GM12878 (cell line): ENCODE results near the gene NRTN. TPM values are rescaled to one million over a fixed set of nuclear protein-coding genes. Genes with fewer than 3 reads are reported as not detected.
"Not testable (repeated sequence)": the region's sequence is repeated elsewhere in the genome, so short reads cannot be mapped to it uniquely, and the experiment has no call there.

Experiments
- ATAC-seq: fragments of 200-7000 bp; cut with Tn5 transposase; 3 replicates; pipeline ENCODE4 v1.9.1; 2020; ENCODE audit warnings: mild to moderate bottlenecking, moderate library complexity
- BruUV-seq: library from RNA; stranded (reverse); fragments of 400-500 nt; replicated peaks from 2 replicates; lab custom pipeline; 2021; lab: Mats Ljungman, UMichigan
- CTCF ChIA-PET: fragments of 300-600 bp; sonication (Branson Sonifier 250); formaldehyde crosslinking; extraction: SDS; loops from one replicate; lab custom pipeline; 2021; ENCODE audit warnings: inconsistent platforms; lab: Yijun Ruan, JAX
- POLR2A ChIA-PET: fragments of 350-600 bp; formaldehyde crosslinking; extraction: SDS; loops from one replicate; lab custom pipeline; 2021; ENCODE audit warnings: inconsistent platforms; lab: Charles Lee
- RAD21 ChIA-PET: fragments of 300-600 bp; sonication (Branson Sonifier 250); formaldehyde crosslinking; loops from one replicate; lab custom pipeline; 2023; ENCODE audit warnings: antibody characterized with exemption; ENCODE audit not compliant: unreplicated experiment; lab: Charles Lee
- SMC1A ChIA-PET: fragments of 300-600 bp; sonication (Branson Sonifier 250); formaldehyde crosslinking; loops from one replicate; lab custom pipeline; 2023; ENCODE audit not compliant: unreplicated experiment, uncharacterized antibody; lab: Charles Lee
- DNase-seq: peaks from one replicate; pipeline ENCODE4 v3.0.0-alpha.2; 2011; ENCODE audit warnings: low read depth, low spot score
- FAIRE-seq: peaks from 3 replicates; lab custom pipeline; 2011; peaks lifted over from hg19 to GRCh38; lab: Jason Lieb, UNC
- H2AFZ ChIP-seq: 2 replicates; pipeline ENCODE4 v1.6.0; 2011; ENCODE audit warnings: low read depth, low read length, control low read depth; ENCODE audit not compliant: control insufficient read depth
- H3K27ac ChIP-seq: 2 replicates; pipeline ENCODE4 v1.5.1; 2011; ENCODE audit warnings: control low read depth; ENCODE audit not compliant: control insufficient read depth, insufficient read depth
- H3K27me3 ChIP-seq, 2 experiments: replicated peaks in 1 of 2; 2 replicates each; pipeline versions ENCODE4 v1.6.0 to v1.6.1; 2011; ENCODE audit warnings: low read length in 1 of 2; ENCODE audit not compliant: control insufficient read depth in 2 of 2, insufficient read depth in 2 of 2
- H3K36me3 ChIP-seq, 2 experiments: 2 replicates each; pipeline ENCODE4 v1.5.1; 2011; ENCODE audit warnings: low read length in 1 of 2; ENCODE audit not compliant: control insufficient read depth in 2 of 2, insufficient read depth in 2 of 2
- H3K4me1 ChIP-seq: 2 replicates; pipeline ENCODE4 v1.6.1; 2011; ENCODE audit warnings: mild to moderate bottlenecking, low read length, moderate library complexity, mixed read lengths; ENCODE audit not compliant: control insufficient read depth, insufficient read depth
- H3K4me2 ChIP-seq: 2 replicates; pipeline ENCODE4 v1.6.0; 2011; ENCODE audit warnings: control low read depth; ENCODE audit not compliant: control insufficient read depth, insufficient read depth
- H3K4me3 ChIP-seq: fragments of 200-600 bp; sonication (generic); 2 replicates; pipeline ENCODE4 v1.5.1; 2016
- H3K79me2 ChIP-seq: 2 replicates; pipeline ENCODE4 v1.6.0; 2011; ENCODE audit warnings: low read length; ENCODE audit not compliant: control insufficient read depth, insufficient read depth
- H3K9ac ChIP-seq: 2 replicates; pipeline ENCODE4 v1.8.0; 2011; ENCODE audit warnings: low read length, control low read depth, mixed read lengths; ENCODE audit not compliant: control insufficient read depth, insufficient read depth
- H3K9me3 ChIP-seq: replicated peaks from 3 replicates; pipeline ENCODE4 v1.5.1; 2011; ENCODE audit warnings: mild to moderate bottlenecking, low read length; ENCODE audit not compliant: control insufficient read depth, insufficient read depth
- H4K20me1 ChIP-seq: 2 replicates; pipeline ENCODE4 v1.6.0; 2011; ENCODE audit not compliant: control insufficient read depth, insufficient read depth
- WGBS: methylation state at CpG from one replicate; pipeline ENCODE4 v1.1.6; 2016; ENCODE audit warnings: low lambda C conversion rate; ENCODE audit not compliant: insufficient replicate concordance, insufficient coverage; ENCODE audit errors: missing lambda C conversion rate; 5-methylcytosine and 5-hydroxymethylcytosine counted together
- in situ Hi-C: fragments of 300-500 bp; cut with MboI; formaldehyde crosslinking; loops from 9 replicates; pipeline ENCODE4 v1.14.3; 2018; ENCODE audit warnings: mixed read lengths
- intact Hi-C: fragments of 100-400 bp; cut with micrococcal nuclease; formaldehyde crosslinking; loops from one replicate; pipeline ENCODE4 v1.14.2; 2022; ENCODE audit not compliant: unreplicated experiment
- polyA plus RNA-seq, 11 experiments: library from polyadenylated mRNA; depleted of rRNA in 4 of 11; unstranded in 6 of 11; stranded (reverse) in 5 of 11; fragments of >200 nt; fragmentation: Nextera tagmentation in 4 of 11; fragmentation: Illumina TruSeq in 1 of 11; extraction: Ambion mirVana in 4 of 11; extraction: Trizol in 1 of 11; gene quantifications; 1 replicate in 1 of 11; 2 replicates in 10 of 11; pipeline versions ENCODE4 v1.2.1 to v1.2.3, GENCODE V29; 2011 to 2016; ENCODE audit warnings: inconsistent platforms in 2 of 11, missing spikeins in 2 of 11, low read depth in 1 of 11
- total RNA-seq, 4 experiments: library from RNA; depleted of rRNA in 3 of 4; stranded (reverse); fragments of >200 nt in 3 of 4; fragmentation: Illumina TruSeq in 1 of 4; extraction: Trizol in 1 of 4; gene quantifications; 2 replicates each; pipeline versions ENCODE4 v1.2.1 to v1.2.3, GENCODE V29; 2013 to 2021

NRTN gene
- total and polyA plus RNA-seq, 10 of the 15 experiments (the other 5 are each of a cell fraction or from before 2014, with no cell fraction given) = not detected

DNA sequence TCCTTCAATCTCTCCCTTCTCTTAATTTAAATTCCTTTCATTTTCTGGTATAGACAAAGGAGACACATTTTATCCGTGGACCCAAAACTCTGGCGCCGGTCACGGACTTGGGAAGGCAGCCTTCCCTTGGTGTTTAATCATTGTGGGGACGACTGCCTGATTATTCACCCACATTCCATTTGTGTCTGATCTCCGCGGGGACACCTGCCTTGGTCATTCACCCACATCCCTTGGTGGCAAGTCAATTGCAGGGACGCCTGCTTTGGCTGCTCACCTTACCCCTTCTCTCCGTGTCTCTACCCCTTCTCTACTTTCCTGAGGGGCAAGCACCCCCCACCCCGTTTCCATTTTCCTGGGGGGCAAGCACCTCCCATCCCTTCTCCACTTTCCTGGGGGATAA is 43.0 kb downstream of the NRTN start:
- H3K4me3 ChIP-seq, H2AFZ ChIP-seq, intact Hi-C loops, H3K9me3 ChIP-seq, H3K9ac ChIP-seq, SMC1A ChIA-PET, ATAC-seq, H3K79me2 ChIP-seq, H3K36me3 ChIP-seq, H3K4me2 ChIP-seq, in situ Hi-C loops, POLR2A ChIA-PET, CTCF ChIA-PET, H3K27ac ChIP-seq, FAIRE-seq, H4K20me1 ChIP-seq, BruUV-seq, RAD21 ChIA-PET, H3K27me3 ChIP-seq, H3K4me1 ChIP-seq, DNase-seq: not testable (repeated sequence)
- 45% methylated on average over 10 of the region's 10 CpGs for WGBS

DNA sequence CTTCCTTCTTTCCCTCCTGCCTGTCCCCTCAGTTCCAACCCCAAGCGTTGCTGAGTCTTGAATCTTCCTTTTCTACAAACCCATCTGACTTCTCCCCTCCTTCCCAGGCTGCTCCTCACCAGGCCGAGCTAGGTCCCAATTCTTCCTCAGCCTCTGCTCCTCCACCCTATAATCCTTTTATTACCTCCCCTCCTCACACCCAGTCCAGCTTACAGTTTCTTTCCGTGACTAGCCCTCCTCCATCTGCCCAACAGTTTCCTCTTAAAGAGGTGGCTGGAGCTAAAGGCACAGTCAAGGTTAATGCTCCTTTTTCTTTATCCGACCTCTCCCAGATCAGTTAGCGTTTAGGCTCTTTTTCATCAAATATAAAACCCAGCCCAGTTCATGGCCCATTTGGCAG is 43.8 kb downstream of the NRTN start:
- RAD21 ChIA-PET = interaction anchor here (0.7 kb wide), 1 partner anchor 1141 kb away, joined by 3 read pairs; no protein-coding TSS in a partner anchor
- ATAC-seq, H3K27me3 ChIP-seq, POLR2A ChIA-PET, DNase-seq, FAIRE-seq, intact Hi-C loops, SMC1A ChIA-PET, H2AFZ ChIP-seq, BruUV-seq, CTCF ChIA-PET, in situ Hi-C loops, H3K27ac ChIP-seq, H3K79me2 ChIP-seq, H4K20me1 ChIP-seq, H3K4me1 ChIP-seq, H3K9me3 ChIP-seq, H3K4me2 ChIP-seq, H3K36me3 ChIP-seq, H3K4me3 ChIP-seq, H3K9ac ChIP-seq: not testable (repeated sequence)
- 12% methylated on average over 5 of the region's 5 CpGs for whole genome bisulfite sequencing
